CD4-positive, alpha-beta T cell (primary cell): ENCODE data around the gene BZW1. TPM values are rescaled to one million over a fixed set of nuclear protein-coding genes. Genes with fewer than 3 reads are reported as not detected.

Experiments used
- ATAC-seq: fragments of 200-7000 bp; cut with Tn5 transposase; one replicate; pipeline ENCODE4 v1.10.0; 2022; ENCODE audit warnings: mild to moderate bottlenecking; ENCODE audit not compliant: poor library complexity
- CTCF ChIA-PET: fragments of 350-600 bp; sonication (Branson Sonifier 250); formaldehyde crosslinking; loops from one replicate; lab custom pipeline; 2021; ENCODE audit warnings: antibody characterized with exemption, inconsistent platforms; lab: Charles Lee
- POLR2A ChIA-PET: fragments of 350-600 bp; sonication (Branson Sonifier 250); formaldehyde crosslinking; loops from one replicate; lab custom pipeline; 2021; ENCODE audit warnings: antibody characterized with exemption, inconsistent platforms; lab: Charles Lee
- DNase-seq, 14 experiments: peaks; one replicate each; pipeline ENCODE4 v3.0.0-alpha.2; 2013 to 2020; ENCODE audit warnings: mixed read lengths in 2 of 14
- H3K27ac ChIP-seq, 2 donors: one replicate each; pipeline versions ENCODE4 v1.5.1 to v1.7.0; 2013; ENCODE audit warnings: low read length in 2 of 2, low read depth in 1 of 2, mild to moderate bottlenecking in 1 of 2
- H3K27me3 ChIP-seq, 2 experiments: 1 replicate in 1 of 2; 2 replicates in 1 of 2; pipeline versions ENCODE4 v1.6.1 to v1.7.0; 2013; ENCODE audit warnings: low read length in 2 of 2, control low read depth in 1 of 2, mild to moderate bottlenecking in 1 of 2, moderate library complexity in 1 of 2; ENCODE audit not compliant: insufficient read depth in 2 of 2, control insufficient read depth in 1 of 2
- H3K36me3 ChIP-seq: one replicate; pipeline ENCODE4 v1.6.1; 2013; ENCODE audit warnings: low read length, control low read depth; ENCODE audit not compliant: insufficient read depth
- H3K4me1 ChIP-seq: one replicate; pipeline ENCODE4 v1.6.1; 2013; ENCODE audit warnings: low read length, control low read depth; ENCODE audit not compliant: insufficient read depth
- H3K4me3 ChIP-seq: one replicate; pipeline ENCODE4 v1.5.1; 2013; ENCODE audit warnings: mild to moderate bottlenecking, low read length, moderate library complexity
- H3K9me3 ChIP-seq, 2 experiments: 1 replicate in 1 of 2; 2 replicates in 1 of 2; pipeline versions ENCODE4 v1.6.1 to v1.7.0; 2013; ENCODE audit warnings: low read length in 2 of 2, mild to moderate bottlenecking in 2 of 2, control low read depth in 1 of 2, moderate library complexity in 1 of 2; ENCODE audit not compliant: control insufficient read depth in 1 of 2, insufficient read depth in 1 of 2
- H3K27ac Mint-ChIP-seq: one replicate; pipeline ENCODE4 v1.8.0; 2020; ENCODE audit warnings: mixed read lengths
- H3K27me3 Mint-ChIP-seq: one replicate; pipeline ENCODE4 v1.8.0; 2021; ENCODE audit warnings: mixed read lengths
- H3K36me3 Mint-ChIP-seq: one replicate; pipeline ENCODE4 v1.8.0; 2021; ENCODE audit warnings: low read depth, mixed read lengths
- H3K4me1 Mint-ChIP-seq: one replicate; pipeline ENCODE4 v1.8.0; 2021; ENCODE audit warnings: low read depth, mixed read lengths
- H3K4me3 Mint-ChIP-seq: one replicate; pipeline ENCODE4 v1.8.0; 2020; ENCODE audit warnings: mild to moderate bottlenecking, mixed read lengths
- H3K9me3 Mint-ChIP-seq: one replicate; pipeline ENCODE4 v1.8.0; 2020; ENCODE audit warnings: mixed read lengths
- CTCF ChIP-seq: fragments of 200-600 bp; IDR thresholded peaks from one replicate; pipeline ENCODE4 v1.8.0; 2022; ENCODE audit warnings: antibody characterized with exemption, mild to moderate bottlenecking
- intact Hi-C, 2 experiments: fragments of 100-400 bp; cut with DNase I in 1 of 2; cut with micrococcal nuclease in 1 of 2; formaldehyde crosslinking; loops; one replicate each; pipeline versions ENCODE4 v1.15.1 to v1.9.0; 2023 to 2025; cut with DNase I, micrococcal nuclease
- total RNA-seq, 174 experiments: library from RNA in 2 of 174; stranded (reverse) in 2 of 174; gene quantifications; one replicate each; pipeline ENCODE4 v1.2.3 and lab custom pipeline; 2021 to 2026

The BZW1 gene
- total RNA-seq, 2 experiments from 2014 or later = 190 to 192 TPM

GRCh38 chr2:200791905-200792304 lies 19.8 kb upstream of the BZW1 start:
- ATAC-seq (no peak), DNase-seq (no peak)
- no peaks in the 10 kb centered on the region for H3K9me3 Mint-ChIP-seq
- H3K27ac Mint-ChIP-seq = no peak overlapping the region
- peaks cover 12% of the 10 kb centered on the region for H3K27me3 Mint-ChIP-seq
- H3K4me1 ChIP-seq = no peaks in the 10 kb centered on the region
- no peak overlapping the region for H3K4me3 Mint-ChIP-seq
- H3K36me3 Mint-ChIP-seq = no peaks in the 10 kb centered on the region
- no peaks in the 10 kb centered on the region for H3K36me3 ChIP-seq
- H3K27ac ChIP-seq = no peak overlapping the region
- TF ChIP-seq CTCF = no peak
- H3K4me1 Mint-ChIP-seq = no peaks in the 10 kb centered on the region
- POLR2A ChIA-PET = interaction anchor here (0.7 kb wide), 1 partner anchor 21 kb away, joined by 3 read pairs; no protein-coding TSS in a partner anchor
- H3K9me3 ChIP-seq = no peaks in the 10 kb centered on the region
- H3K27me3 ChIP-seq = peaks cover 0 to 3% of the 10 kb centered on the region in 2 experiments
- intact Hi-C loops = no loop called here
- no peak overlapping the region for H3K4me3 ChIP-seq
- CTCF ChIA-PET = no interaction called here

GRCh38 chr2:200794143-200794542 lies 17.6 kb upstream of the BZW1 start:
- TF ChIP-seq CTCF = no peak
- Histone ChIP-seq H3K4me1 (no peaks in the 10 kb centered on the region), H3K9me3 (no peaks in the 10 kb centered on the region), H3K36me3 (no peaks in the 10 kb centered on the region), H3K4me3 (no peak overlapping the region), H3K27me3 (no peaks in the 10 kb centered on the region), H3K27ac (no peak overlapping the region)
- H3K4me1 Mint-ChIP-seq = no peaks in the 10 kb centered on the region
- no peak overlapping the region for H3K4me3 Mint-ChIP-seq
- H3K9me3 Mint-ChIP-seq = no peaks in the 10 kb centered on the region
- no peaks in the 10 kb centered on the region for H3K36me3 Mint-ChIP-seq
- ATAC-seq = no peak
- ChIA-PET POLR2A (no interaction called here), CTCF (interaction anchor here (1.0 kb wide), 1 partner anchor 81 kb away, joined by 3 read pairs; no protein-coding TSS in a partner anchor)
- peaks cover 6% of the 10 kb centered on the region for H3K27me3 Mint-ChIP-seq
- intact Hi-C loops = no loop called here
- DNase-seq = no peak
- H3K27ac Mint-ChIP-seq = no peak overlapping the region

- H3K27ac Mint-ChIP-seq = no peak overlapping the region
- POLR2A ChIA-PET = no interaction called here
- CTCF ChIA-PET = no interaction called here
Observed at GRCh38 chr2:200795028-200795440, 16.7 kb upstream of the BZW1 start.

More at GRCh38 chr2:200795028-200795440, 16.7 kb upstream of the BZW1 start:
- intact Hi-C loops = loop anchor here in 1 of 2 experiments (5.0 kb wide), 1 partner anchor 68 kb away; no protein-coding TSS in a partner anchor
- Histone ChIP-seq H3K9me3 (no peaks in the 10 kb centered on the region), H3K4me3 (no peak overlapping the region), H3K27me3 (no peaks in the 10 kb centered on the region), H3K27ac (no peak overlapping the region), H3K36me3 (no peaks in the 10 kb centered on the region), H3K4me1 (no peaks in the 10 kb centered on the region)
- Mint-ChIP-seq H3K36me3 (no peaks in the 10 kb centered on the region), H3K27me3 (no peaks in the 10 kb centered on the region), H3K9me3 (no peaks in the 10 kb centered on the region), H3K4me1 (no peaks in the 10 kb centered on the region), H3K4me3 (no peak overlapping the region)
- no peak for TF ChIP-seq CTCF
- DNase-seq = no peak
- no peak for ATAC-seq
